Left lobe of liver (tissue), 2 donors: ENCODE measurements around the gene TBC1D24. TPM values are rescaled to one million over a fixed set of nuclear protein-coding genes. Genes with fewer than 3 reads are reported as not detected.
A peak's percentile ranks its signal among the peaks of the same experiment; 100 is the strongest.
"Not testable (repeated sequence)": the region's sequence is repeated elsewhere in the genome, so short reads cannot be mapped to it uniquely, and the experiment has no call there.

ENCODE experiments used
- ATAC-seq: fragments of 200-7000 bp; cut with Tn5 transposase; one replicate; pipeline ENCODE4 v1.9.1; 2020; ENCODE audit warnings: mild to moderate bottlenecking, moderate library complexity
- DNase-seq: peaks from one replicate; pipeline ENCODE4 v3.0.0-alpha.2; 2020; ENCODE audit warnings: low spot score
- total RNA-seq: library from RNA; stranded (reverse); gene quantifications from one replicate; pipeline ENCODE4 v1.2.1, GENCODE V29; 2021
- donor health status: DM: no; HTN: no; CAD: no; lungs with moderate emphysema.
- donor health status: DM: no; HTN: yes; CAD: no.

The TBC1D24 gene
- total RNA-seq, 1 donor from 2014 or later, result 32.5 TPM

DNA sequence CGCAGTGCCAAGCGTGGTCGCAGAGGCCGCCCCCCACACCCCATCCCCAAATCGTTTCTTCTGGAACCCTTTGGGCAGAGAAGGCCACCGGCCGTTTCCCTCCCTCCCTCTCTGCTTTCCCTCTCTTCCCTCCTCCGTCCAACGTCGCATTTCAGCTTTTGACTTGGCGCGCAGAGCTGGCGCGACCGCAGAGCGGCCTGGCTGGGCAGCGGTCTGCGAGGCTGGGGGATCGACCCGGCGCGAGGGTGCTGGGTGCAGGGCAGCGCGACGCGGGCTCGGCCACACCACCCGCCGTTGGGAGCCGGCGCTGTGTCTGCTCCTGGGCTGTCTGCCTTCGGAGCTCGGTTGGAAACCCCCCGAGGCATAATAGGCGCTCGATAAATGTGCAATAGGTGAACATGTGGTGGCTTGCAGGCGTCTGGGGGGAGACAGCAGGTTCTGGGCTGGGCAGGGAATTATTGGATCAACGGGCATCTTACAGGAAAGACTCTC lies 6.6 kb upstream of the TBC1D24 start:
- ATAC-seq (peak; percentile 2), DNase-seq (peak; percentile 50)

DNA sequence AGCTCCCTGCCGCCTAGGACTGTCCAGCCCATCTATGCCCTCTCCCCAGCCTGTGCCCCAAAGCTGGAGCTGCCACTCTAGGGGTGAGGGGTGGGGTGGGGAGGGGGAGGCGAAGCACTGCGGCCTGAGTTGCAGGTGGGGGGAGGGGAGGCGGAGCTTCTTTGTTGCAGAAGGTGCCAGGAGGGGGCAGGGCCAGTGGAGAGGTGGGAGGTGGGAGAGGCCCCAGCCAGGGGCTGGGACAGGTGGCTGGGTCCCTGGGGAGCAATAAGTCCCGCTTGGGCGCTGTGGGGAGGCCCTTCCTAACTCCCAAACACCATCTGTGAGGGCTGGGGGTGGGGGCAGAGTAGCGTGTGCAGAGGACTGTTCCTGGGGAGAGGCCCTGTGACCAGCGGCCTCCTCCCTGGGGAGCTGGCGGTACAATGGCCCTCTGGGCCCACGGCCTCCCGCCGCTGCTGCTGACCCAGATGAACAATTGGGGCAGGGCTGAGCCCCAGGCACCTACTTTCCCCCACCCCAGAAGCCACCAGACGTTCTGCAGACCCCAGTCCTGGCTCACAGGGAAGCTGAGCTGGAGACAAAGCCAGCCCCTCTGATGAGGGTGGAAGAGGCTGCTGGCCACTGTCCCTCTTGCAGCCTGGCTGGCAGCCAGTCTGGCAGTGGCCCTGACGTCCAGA lies 6.1 kb upstream of the TBC1D24 start:
- DNase-seq, result peak; percentile 70
- peak; percentile 16 for ATAC-seq

DNA sequence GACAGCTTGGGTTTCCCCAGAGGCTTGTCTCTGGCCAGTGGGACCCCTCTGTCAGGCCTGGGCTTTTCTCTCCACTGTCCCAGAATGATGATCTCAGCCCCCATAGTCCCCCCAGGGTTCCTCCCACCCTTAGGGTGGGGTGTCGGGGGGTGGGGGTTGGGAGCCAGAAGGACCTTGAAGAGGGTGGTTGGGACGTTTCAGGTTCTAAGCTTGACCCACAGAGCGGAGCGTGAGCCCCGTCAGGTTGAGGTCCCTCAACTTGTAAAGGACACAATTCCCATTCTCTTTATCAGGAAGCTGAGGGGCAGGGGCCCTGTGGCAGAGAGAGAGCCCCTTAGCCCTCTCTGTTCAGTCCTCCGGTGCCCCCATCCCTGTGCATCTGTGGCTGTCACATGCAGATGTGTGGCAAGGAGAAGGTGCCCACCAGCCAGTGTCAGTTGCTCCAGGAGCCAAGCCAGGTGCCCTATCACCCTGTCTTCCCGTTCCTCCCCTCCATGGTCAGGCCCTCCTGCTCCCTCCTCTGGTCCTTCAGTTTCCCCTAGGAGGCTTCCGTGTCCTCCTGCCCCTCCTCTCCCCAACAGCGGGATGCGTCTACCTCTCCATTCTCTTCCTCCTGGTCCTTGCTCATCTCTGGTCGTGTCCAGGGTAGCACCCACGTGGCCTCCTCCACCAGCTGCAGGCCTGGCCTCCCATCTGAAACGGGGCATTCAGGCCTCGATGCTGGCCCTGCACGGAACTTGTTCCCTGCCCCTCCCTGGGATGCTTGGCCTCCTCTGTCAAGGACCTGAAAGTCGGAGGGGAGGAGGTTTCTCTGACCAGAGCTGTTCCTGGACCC lies 5.3 kb upstream of the TBC1D24 start:
- ATAC-seq (no peak), DNase-seq (no peak)

DNA sequence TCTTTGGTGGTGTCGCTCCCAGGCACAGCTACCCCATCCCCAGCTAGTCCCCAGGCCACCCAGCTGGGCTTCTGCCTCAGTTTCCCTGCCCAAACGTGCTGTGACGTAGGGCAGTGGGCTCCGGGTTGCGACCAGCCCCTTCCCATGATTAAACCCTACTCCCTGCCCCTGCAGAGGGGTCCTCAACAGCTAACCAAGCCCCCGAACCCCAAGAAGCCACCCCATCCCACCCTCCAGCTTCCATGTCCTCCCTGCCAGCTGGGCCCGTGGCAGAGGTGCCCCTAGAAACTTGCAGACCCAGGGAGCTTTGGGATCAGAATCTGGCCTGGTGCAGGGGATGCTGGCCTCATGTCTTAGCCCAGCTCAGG lies 4.7 kb upstream of the TBC1D24 start:
- ATAC-seq, result no peak

DNA sequence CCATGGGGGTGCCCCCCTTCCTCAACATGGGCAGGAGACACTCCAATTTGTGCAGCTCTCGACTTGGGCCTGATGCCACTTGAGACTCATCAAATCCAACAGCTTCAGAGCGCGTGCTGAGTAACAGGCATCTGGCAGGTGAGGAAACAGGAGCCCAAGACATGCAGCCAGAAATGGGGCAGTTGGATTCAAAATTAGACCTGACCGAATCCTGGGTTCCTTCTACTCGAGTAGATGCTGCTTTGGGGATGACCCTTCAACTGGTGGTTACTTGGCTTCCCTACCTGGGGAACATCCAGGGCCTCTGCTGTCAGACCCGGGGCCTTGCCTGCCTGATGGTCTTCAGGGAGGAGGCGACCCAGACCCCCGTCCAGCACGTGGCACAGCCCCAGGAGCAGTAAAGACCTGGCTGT lies 4.3 kb upstream of the TBC1D24 start:
- no peak for DNase-seq
- ATAC-seq, result no peak

More for the DNA sequence above, 4.7 kb upstream of the TBC1D24 start:
- DNase-seq, result no peak

DNA sequence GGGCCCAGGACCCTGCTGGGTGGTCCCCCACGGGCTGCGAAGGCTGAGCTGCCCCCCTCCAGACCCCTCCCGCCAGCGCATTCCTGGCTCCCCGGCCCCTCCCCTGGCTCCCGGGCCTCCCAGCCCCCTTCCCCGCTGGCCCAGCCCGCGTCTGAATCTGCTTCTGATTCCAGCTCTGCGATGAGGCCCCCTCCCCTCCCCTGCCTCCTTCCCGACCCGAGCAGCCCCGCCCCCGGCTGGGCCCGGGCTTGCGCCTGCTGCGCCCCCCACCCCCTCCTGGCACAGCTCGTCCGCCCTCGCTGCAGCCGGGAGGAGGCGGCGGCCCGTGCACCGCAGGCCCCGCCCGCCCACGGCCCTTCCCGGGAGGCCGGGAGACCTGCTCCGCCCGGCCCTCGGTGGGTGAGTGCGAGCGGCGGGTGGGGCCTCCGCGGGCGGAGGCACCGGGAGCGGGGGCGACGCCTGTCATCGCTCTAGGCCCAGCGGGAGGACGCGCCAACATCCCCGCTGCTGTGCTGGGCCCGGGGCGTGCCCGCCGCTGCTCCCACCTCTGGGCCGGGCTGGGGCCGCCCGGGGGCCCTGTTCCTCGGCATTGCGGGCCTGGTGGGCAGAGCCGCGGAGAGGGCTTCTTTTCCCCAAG lies 3.8 kb upstream of the TBC1D24 start, which contains the start of gene NTN3:
NTN3 (plus strand) TSS at position 282 of the 637 bp plus-strand sequence. CDS start 405 bp downstream, outside the sequence.
- ATAC-seq (peak; percentile 18), DNase-seq (peak; percentile 60)

DNA sequence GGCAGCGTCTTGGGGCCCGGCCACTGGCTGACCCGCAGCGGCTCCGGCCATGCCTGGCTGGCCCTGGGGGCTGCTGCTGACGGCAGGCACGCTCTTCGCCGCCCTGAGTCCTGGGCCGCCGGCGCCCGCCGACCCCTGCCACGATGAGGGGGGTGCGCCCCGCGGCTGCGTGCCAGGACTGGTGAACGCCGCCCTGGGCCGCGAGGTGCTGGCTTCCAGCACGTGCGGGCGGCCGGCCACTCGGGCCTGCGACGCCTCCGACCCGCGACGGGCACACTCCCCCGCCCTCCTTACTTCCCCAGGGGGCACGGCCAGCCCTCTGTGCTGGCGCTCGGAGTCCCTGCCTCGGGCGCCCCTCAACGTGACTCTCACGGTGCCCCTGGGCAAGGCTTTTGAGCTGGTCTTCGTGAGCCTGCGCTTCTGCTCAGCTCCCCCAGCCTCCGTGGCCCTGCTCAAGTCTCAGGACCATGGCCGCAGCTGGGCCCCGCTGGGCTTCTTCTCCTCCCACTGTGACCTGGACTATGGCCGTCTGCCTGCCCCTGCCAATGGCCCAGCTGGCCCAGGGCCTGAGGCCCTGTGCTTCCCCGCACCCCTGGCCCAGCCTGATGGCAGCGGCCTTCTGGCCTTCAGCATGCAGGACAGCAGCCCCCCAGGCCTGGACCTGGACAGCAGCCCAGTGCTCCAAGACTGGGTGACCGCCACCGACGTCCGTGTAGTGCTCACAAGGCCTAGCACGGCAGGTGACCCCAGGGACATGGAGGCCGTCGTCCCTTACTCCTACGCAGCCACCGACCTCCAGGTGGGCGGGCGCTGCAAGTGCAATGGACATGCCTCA lies 3.1 kb upstream of the TBC1D24 start:
- DNase-seq (peak; percentile 90), ATAC-seq (peak; percentile 63)

DNA sequence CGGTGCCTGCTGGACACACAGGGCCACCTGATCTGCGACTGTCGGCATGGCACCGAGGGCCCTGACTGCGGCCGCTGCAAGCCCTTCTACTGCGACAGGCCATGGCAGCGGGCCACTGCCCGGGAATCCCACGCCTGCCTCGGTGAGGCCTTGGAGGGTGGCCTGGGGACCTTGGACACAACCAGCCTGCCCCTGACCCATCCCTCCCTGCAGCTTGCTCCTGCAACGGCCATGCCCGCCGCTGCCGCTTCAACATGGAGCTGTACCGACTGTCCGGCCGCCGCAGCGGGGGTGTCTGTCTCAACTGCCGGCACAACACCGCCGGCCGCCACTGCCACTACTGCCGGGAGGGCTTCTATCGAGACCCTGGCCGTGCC lies 2.5 kb upstream of the TBC1D24 start:
- DNase-seq, result no peak
- no peak for ATAC-seq

DNA sequence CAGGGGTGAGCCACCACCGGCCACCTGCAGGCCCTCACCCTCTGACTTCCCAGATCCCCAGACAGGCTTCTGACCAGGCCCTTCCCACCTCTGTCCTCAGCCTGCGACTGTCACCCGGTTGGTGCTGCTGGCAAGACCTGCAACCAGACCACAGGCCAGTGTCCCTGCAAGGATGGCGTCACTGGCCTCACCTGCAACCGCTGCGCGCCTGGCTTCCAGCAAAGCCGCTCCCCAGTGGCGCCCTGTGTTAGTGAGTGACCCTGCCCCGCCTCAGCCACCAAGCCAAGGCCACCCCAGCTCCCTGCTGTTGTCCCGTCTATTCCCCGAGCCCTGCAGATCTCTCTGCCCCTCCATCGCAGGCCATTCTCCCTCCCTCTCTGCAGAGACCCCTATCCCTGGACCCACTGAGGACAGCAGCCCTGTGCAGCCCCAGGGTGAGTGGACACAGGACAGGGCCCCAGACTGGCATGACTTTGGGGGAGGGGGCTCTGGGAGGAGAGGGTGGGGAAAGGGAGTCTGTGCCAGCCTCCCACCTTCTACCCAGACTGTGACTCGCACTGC lies 2.0 kb upstream of the TBC1D24 start:
- DNase-seq (peak; percentile 87), ATAC-seq (peak; percentile 44)

DNA sequence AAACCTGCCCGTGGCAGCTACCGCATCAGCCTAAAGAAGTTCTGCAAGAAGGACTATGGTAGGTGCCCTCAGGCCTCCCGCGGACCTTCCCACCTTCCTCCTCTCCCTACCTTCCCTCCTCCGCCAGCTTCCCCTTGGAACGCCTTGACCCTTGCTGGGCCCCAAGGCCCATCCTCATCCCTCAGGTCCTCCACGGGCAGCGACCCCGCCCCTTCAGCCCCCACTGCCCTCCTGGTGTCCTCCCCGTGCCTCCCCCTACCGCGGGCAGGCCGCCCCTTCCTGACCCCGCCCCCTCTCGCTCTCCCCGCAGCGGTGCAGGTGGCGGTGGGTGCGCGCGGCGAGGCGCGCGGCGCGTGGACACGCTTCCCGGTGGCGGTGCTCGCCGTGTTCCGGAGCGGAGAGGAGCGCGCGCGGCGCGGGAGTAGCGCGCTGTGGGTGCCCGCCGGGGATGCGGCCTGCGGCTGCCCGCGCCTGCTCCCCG lies 1.4 kb upstream of the TBC1D24 start:
- DNase-seq, result no peak
- no peak for ATAC-seq

DNA sequence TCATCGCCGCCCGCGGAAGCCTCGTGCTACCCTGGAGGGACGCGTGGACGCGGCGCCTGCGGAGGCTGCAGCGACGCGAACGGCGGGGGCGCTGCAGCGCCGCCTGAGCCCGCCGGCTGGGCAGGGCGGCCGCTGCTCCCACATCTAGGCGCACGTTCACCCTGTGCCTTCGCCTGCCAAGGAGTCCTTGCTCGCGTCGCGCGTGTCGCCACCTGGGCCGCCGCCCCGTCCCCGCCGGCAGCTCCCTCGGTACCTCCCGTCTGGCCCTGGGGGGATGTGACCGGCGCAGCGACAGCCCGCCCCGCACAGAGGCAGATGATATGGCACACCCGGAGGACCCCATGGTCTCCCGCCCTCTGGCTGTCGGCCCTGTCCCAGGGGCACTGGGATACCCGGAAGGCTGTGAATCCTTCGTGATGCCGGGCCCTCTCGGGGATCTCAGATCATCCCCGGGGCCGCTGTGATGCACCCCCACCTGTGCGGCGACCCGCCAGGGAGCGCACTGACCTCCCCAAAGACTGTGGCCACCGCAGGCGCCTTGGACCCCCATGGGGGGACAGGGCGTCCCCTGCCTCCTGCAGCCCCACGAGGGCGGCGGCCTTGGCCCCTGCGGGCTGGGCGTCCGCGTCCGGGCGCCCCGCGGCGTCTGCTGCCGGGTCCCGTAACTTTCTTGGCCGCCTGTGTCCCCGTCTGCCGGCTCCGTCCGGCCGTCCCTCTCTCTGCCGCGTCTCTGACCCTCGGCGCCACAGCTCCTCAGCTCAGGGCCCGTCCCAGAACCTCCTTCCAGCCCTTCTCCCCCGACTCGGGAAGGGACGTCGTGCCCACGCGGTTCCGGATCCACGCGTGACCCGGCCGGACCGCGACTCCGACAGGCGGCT lies 689 bp upstream of the TBC1D24 start:
- peak; percentile 67 for DNase-seq
- ATAC-seq, result peak; percentile 41

DNA sequence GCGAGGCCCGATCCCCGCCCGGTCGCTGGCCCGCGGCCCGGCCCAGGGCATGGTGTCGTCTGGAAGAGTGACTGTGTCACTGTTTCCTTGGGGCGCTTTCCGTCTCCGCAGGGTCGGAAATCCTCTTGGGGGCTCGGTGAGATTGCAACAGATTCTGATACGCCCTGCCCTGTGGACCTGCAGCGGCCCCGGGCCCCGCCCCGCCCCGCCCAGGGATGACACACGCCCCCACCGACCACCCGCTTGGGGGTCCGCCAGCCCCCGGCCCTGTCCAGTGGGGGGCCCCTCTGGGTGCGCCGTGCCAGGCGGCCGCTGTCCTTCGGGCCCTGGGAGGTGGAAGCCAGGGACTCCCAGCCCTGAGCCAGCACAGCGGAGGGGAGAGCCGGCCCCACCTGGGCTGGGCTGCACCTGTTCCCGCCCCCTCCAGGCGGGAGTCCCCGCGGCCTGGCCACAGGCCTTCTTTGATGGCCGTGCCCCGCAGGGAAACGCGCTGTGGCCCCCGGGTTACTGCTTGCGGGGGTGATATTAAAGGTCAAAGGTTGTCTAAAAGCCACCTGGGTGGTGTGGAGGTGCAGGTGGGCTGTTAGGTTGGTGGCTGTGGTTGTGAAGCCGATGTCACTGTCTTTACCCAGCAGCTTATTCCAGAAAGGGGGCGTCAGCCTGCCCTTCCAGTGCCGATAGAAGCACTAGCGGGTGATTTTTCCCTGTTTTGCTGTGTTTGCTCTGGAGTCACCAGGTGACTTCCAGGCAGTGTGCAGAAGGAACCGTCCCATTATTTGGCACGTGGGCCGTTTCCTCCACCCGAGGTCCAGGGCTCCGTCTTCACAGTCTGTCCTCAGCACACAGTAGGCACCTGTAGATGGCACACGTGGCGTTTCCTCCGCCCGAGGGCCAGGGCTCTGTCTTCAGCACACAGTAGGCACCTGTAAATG lies 752 bp downstream of the TBC1D24 start:
- ATAC-seq (peak; percentile 20), DNase-seq (no peak)

DNA sequence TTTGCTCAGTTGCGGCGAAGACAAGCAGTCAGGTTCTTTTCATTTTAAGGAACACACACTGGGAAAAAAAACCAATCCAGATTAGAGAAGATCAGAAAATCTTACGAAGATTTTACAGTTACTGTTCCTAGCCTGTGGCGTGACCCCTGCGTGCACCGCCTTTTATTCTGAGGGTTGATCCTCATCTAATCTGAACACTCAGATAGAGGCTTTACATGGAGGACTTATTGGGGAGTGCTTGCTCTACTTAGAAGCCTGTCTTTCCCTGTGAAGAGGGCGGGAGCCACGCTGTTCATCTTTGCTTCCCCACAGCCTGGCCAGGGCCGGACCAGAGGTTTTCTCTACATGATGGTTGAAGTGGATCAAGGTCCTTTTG lies 1.4 kb downstream of the TBC1D24 start:
- DNase-seq (no peak), ATAC-seq (no peak)

DNA sequence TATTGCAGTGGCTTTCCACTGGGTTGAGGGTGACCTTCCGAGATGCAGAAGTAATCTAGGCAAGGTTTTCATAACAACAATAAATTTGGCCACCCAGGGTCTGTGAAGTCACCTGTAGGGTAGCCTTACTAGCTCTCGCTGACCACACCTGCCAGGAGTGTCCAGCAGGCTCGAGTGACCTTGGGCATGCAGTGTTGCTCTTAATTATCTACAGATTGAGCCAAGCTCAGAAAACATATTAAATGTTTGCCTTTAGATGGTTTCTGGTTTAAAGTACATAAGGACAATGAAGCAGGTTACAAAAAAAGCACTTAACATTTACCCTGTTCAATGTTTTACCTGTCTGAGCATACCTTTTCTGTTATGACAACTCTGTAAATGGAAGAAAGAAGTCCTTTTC lies 1.8 kb downstream of the TBC1D24 start:
- no peak for ATAC-seq

DNA sequence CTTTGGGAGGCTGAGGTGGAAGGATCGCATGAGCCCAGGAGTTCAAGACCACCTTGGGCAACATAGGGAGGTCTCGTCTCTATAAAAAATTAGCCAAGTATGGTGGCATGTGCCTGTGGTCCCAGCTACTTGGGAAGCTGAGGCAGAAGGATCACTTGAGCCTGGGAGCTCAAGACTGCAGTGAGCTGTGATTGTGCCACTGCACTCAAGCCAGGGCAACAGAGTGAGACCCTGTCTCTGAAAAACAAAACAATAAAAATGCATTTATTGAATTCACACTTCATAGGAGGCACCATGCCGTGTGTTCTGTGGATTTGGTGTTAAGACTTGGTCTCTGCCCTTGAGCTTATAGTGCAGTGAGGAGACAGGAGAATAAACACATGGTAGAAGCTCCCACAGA lies 2.4 kb downstream of the TBC1D24 start:
- ATAC-seq (no peak), DNase-seq (no peak)

More for the DNA sequence above, 1.8 kb downstream of the TBC1D24 start:
- DNase-seq, result no peak

DNA sequence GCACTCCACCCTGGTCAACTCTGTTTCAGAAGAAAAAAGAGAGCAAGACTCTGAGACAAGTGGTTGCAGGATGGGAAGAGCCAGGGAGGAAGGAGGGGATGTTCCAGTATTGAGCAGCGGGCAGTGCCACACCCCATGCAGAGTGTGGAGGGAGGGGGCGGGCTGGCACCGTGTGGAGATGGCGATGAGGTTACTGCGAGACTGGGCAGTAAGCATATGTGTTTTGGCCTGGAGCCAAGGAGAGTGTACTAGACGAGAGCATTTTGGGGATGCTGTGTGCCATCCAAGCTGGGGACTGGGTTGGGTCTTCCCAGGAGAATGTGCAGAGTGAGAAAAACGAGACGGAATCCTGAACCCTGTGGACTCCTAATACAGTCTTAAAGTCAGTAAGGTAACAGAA lies 3.4 kb downstream of the TBC1D24 start:
- ATAC-seq (no peak), DNase-seq (no peak)

DNA sequence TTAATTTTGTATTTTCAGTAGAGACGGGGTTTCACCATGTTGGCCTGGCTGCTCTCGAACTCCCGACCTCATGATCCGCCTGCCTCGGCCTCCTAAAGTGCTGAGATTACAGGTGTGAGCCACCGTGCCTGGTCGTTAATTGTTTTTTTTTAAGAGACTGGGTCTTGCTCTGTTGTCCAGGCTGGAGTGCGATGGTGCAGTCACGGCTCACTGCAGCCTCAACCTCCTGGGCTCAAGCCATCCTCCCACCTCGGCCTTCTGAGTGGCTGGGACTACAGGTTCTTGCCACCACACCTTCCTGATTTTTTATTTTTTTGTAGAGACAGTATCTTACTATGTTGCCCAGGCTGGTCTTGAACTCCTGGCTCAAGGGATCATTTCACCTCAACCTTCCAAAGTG lies 5.1 kb downstream of the TBC1D24 start:
- ATAC-seq, DNase-seq: not testable (repeated sequence)

DNA sequence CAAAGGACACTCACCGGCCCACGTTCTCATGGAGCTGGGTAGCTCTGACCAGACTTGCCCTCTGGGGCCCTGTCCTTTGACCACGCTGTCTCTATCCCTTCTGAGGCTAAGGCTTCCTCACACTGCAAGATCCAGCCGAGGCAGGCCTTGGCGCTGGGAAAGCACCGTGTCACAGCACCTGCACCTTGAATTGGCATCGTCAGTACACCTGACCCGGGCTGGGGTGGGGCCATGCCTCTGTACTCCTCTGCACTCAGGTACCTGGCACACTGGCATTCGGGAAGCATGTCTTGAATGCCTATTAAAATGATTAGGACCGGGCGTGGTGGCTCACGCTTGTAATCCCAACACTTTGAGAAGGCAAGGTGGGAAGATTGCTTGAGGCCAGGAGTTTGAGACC lies 6.0 kb downstream of the TBC1D24 start:
- DNase-seq, result no peak
- ATAC-seq, result no peak
